Loucy (cell line): ENCODE results near the gene PHYKPL.

Source experiments
- EZH2phosphoT487 ChIP-seq: fragments of 200-600 bp; IDR thresholded peaks from 2 replicates; pipeline ENCODE4 v1.6.1; 2018; ENCODE audit warnings: antibody characterized with exemption, mild to moderate bottlenecking, moderate library complexity, borderline replicate concordance
- TF ChIP-seq, protein P1 (sequence below): fragments of 200-600 bp; sonication (generic); conservative IDR thresholded peaks from 2 replicates; pipeline ENCODE4 v1.5.1; 2014; ENCODE audit warnings: mild to moderate bottlenecking, antibody characterized with exemption, low read length

DNA sequence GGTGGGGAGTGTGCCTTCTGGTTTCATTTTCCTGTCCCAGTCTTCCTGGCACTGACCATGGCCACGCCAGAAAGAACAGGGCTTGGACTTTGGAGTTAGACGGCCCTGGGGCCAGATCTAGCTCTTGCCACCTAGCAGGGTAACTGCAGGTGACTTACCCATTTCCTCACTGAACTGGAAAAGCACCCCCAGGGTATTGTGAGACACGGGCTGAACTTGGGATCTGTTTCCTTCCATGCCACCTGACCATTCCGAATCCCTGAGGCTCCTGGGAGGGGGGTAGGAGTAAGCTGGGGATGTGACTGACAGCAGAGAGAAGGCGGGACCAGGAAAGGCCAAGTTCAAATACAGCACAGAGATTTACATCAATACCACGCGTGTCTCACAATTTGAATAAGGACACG, 18.9 kb downstream of the PHYKPL start:
- TF ChIP-seq, protein P1, sequence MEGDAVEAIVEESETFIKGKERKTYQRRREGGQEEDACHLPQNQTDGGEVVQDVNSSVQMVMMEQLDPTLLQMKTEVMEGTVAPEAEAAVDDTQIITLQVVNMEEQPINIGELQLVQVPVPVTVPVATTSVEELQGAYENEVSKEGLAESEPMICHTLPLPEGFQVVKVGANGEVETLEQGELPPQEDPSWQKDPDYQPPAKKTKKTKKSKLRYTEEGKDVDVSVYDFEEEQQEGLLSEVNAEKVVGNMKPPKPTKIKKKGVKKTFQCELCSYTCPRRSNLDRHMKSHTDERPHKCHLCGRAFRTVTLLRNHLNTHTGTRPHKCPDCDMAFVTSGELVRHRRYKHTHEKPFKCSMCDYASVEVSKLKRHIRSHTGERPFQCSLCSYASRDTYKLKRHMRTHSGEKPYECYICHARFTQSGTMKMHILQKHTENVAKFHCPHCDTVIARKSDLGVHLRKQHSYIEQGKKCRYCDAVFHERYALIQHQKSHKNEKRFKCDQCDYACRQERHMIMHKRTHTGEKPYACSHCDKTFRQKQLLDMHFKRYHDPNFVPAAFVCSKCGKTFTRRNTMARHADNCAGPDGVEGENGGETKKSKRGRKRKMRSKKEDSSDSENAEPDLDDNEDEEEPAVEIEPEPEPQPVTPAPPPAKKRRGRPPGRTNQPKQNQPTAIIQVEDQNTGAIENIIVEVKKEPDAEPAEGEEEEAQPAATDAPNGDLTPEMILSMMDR, result no peak
- TF ChIP-seq EZH2phosphoT487, result no peak
